H1 (cell line): ENCODE results near the gene WDR33. TPM values are rescaled to one million over a fixed set of nuclear protein-coding genes. Genes with fewer than 3 reads are reported as not detected.

Source experiments
- EGR1 ChIP-seq: IDR thresholded peaks from 2 replicates; pipeline ENCODE4 v1.6.1; 2011; ENCODE audit warnings: low read depth, low read length, borderline replicate concordance
- MAFK ChIP-seq: IDR thresholded peaks from 2 replicates; pipeline ENCODE4 v1.6.1; 2012; ENCODE audit warnings: low read depth, mild to moderate bottlenecking, improper control_type of control experiment, low read length
- RNF2 ChIP-seq: fragments of 200-900, 300-1000 bp; sonication (generic); IDR thresholded peaks from 2 replicates; pipeline ENCODE4 v1.7.1; 2016; ENCODE audit warnings: borderline replicate concordance, low read depth, mild to moderate bottlenecking, antibody characterized with exemption, low read length; ENCODE audit not compliant: poor library complexity, severe bottlenecking; ENCODE audit errors: missing control alignments
- SAP30 ChIP-seq: fragments of 300-600 bp; sonication (generic); IDR thresholded peaks from 2 replicates; pipeline ENCODE4 v1.7.1; 2012; ENCODE audit warnings: low read length, moderate library complexity, mild to moderate bottlenecking, inconsistent platforms; ENCODE audit not compliant: insufficient read depth, insufficient replicate concordance
- polyA plus RNA-seq, 7 experiments: library from polyadenylated mRNA; depleted of rRNA in 3 of 7; stranded (reverse) in 5 of 7; unstranded in 2 of 7; fragments of >200 nt in 5 of 7; fragments of 200-250 nt in 2 of 7; gene quantifications; 1 replicate in 5 of 7; 2 replicates in 1 of 7; 4 replicates in 1 of 7; pipeline versions ENCODE4 v1.2.1 to v1.2.3, GENCODE V29; 2011 to 2013; ENCODE audit warnings: missing spikeins in 2 of 7, mixed read lengths in 2 of 7
- total RNA-seq: library from RNA; stranded (reverse); fragmentation: NEBNext Ultra II Directional; extraction: Animal tissue kit (Norgen Biotek cat#: 25700); gene quantifications from 2 replicates; pipeline ENCODE4 v1.2.1, GENCODE V29; 2021

Gene WDR33
- total and polyA plus RNA-seq, 2 of the 8 experiments (the other 6 are each of a cell fraction or from before 2014, with no cell fraction given), result 18.1 to 82.7 TPM

GRCh38 chr2:127733816-127734537 is 77.0 kb downstream of the WDR33 start (continued):
- no peak for TF ChIP-seq RNF2
- no peak for TF ChIP-seq SAP30
- no peak for TF ChIP-seq MAFK
- no peak for TF ChIP-seq EGR1
